Ovary (tissue), 3 donors: ENCODE results near the gene DPP4.

Source experiments
- CTCF ChIP-seq, 3 donors: fragments of 450-650 bp in 2 of 3; fragments of 200-600 bp in 1 of 3; IDR thresholded peaks; one replicate each; pipeline versions ENCODE4 v1.5.1 to v1.8.0; 2016 to 2022; ENCODE audit warnings: antibody characterized with exemption in 3 of 3, mild to moderate bottlenecking in 1 of 3
- EP300 ChIP-seq: sonication (generic); formaldehyde crosslinking; IDR thresholded peaks from one replicate; pipeline ENCODE4 v1.6.1; 2017; ENCODE audit warnings: antibody characterized with exemption
- POLR2A ChIP-seq: fragments of 450-650 bp; IDR thresholded peaks from one replicate; pipeline ENCODE4 v1.6.1; 2017; ENCODE audit warnings: antibody characterized with exemption, mild to moderate bottlenecking, moderate library complexity
- donor health status: DM: no; HTN: no; CAD: no.

- TF ChIP-seq CTCF (IDR thresholded peaks at IDR 0.05) (no peak), POLR2A (no peak), EP300 (no peak)
Measured at GRCh38 chr2:162028511-162028910, 45.5 kb downstream of the DPP4 start.
